ENCODE results near the gene BABAM1.

DNA sequence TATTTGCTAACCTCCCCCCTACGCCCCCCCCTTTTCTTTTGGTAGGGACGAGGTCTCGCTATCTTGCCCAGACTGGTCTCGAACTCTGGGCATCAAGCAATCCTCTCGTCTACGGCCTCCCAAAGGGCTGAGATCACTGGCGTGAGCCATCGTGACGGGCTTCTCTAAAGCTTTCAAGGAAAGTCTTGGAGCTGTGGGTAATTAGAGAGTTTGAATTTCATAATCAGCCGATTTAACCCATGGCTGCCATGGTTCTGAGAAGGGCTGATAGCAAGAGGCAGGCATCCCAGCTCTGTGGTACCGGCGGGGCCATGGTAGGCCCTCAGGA lies 36.7 kb downstream of the BABAM1 start:
- TF ChIP-seq, protein P1, sequence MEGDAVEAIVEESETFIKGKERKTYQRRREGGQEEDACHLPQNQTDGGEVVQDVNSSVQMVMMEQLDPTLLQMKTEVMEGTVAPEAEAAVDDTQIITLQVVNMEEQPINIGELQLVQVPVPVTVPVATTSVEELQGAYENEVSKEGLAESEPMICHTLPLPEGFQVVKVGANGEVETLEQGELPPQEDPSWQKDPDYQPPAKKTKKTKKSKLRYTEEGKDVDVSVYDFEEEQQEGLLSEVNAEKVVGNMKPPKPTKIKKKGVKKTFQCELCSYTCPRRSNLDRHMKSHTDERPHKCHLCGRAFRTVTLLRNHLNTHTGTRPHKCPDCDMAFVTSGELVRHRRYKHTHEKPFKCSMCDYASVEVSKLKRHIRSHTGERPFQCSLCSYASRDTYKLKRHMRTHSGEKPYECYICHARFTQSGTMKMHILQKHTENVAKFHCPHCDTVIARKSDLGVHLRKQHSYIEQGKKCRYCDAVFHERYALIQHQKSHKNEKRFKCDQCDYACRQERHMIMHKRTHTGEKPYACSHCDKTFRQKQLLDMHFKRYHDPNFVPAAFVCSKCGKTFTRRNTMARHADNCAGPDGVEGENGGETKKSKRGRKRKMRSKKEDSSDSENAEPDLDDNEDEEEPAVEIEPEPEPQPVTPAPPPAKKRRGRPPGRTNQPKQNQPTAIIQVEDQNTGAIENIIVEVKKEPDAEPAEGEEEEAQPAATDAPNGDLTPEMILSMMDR (optimal IDR thresholded peaks at IDR 0.05 in 1 of 3, IDR thresholded peaks at IDR 0.05 in 1 of 3, conservative IDR thresholded peaks at IDR 0.05 in 1 of 3; ENCODE audit: extremely low read depth in 1 of 3, insufficient read depth in 2 of 3, low read length in 3 of 3), result no peak
- no peak for TF ChIP-seq EZH2 (IDR thresholded peaks at IDR 0.05; ENCODE audit: low read length)

Data from keratinocyte (primary cell).